Raji (cell line): ENCODE data around the gene CORO7.

Source experiments
- POLR2A ChIP-seq: IDR thresholded peaks from 2 replicates; pipeline ENCODE4 v1.6.1; 2011; ENCODE audit warnings: low read depth, low read length, control low read depth; ENCODE audit not compliant: insufficient read depth

CORO7 gene

GRCh38 chr16:4385066-4385788 lies 31.2 kb downstream of the CORO7 start:
- no peak for TF ChIP-seq POLR2A

- no peak for TF ChIP-seq POLR2A
Observed at GRCh38 chr16:4384509-4384942, 31.9 kb downstream of the CORO7 start.

DNA sequence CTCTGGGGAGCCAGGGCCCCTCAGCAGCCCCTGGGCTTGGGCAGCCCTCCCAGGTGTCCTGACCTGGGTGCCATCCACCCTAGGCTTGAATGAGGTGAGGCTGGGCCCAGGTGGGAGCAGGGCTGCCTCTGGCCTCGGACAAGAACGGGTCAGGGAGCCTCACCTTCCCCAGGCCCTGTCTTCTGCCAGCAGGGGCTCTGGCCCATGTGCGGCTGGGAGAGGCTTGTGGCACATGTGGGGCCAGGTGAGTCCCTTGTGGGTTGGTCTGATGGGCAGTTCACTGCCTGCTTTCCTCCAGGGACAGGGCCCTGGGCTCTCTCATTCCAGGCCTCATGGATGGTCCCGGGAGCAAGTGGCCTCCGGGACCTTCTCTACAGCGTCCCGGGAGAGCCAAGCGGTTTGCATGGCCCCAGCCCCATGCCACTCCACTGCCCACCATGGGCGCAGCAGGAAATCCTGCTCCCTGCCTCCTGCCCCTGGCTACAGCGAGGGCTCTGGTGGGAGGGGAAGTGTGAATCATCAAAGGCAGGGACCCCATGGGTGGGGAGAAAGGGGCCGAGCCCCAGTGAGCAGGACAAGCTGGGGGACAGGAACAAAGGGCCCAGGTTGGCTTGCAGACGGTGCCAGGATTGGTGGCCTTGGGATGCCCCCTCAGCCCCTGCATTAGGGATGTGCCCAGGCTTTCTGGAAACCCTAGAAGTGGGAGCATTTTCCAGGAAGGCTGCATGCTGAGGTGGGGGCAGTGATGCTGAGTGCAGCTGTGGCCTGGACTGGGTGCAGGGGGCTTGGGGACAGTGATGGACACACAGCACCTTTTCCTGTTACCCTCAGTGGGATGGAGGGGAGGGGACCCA lies 32.6 kb downstream of the CORO7 start:
- TF ChIP-seq POLR2A, result no peak

DNA sequence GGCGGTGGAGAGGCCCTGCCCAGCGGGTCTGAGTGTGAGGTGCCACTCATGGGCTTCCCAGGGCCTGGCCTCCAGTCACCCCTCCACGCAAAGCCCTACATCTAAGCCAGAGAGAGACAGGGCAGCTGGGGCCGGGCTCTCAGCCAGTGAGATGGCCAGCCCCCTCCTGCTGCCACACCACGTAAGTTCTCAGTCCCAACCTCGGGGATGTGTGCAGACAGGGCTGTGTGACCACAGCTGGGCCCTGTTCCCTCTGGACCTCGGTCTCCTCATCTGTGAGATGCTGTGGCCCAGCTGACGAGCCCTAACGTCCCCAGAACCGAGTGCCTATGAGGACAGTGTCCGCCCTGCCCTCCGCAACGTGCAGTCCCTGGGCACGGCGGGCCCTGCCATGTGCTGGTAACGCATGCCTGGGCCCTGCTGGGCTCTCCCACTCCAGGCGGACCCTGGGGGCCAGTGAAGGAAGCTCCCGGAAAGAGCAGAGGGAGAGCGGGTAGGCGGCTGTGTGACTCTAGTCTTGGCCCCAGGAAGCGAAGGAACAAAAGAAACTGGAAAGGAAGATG lies 33.5 kb downstream of the CORO7 start:
- no peak for TF ChIP-seq POLR2A

DNA sequence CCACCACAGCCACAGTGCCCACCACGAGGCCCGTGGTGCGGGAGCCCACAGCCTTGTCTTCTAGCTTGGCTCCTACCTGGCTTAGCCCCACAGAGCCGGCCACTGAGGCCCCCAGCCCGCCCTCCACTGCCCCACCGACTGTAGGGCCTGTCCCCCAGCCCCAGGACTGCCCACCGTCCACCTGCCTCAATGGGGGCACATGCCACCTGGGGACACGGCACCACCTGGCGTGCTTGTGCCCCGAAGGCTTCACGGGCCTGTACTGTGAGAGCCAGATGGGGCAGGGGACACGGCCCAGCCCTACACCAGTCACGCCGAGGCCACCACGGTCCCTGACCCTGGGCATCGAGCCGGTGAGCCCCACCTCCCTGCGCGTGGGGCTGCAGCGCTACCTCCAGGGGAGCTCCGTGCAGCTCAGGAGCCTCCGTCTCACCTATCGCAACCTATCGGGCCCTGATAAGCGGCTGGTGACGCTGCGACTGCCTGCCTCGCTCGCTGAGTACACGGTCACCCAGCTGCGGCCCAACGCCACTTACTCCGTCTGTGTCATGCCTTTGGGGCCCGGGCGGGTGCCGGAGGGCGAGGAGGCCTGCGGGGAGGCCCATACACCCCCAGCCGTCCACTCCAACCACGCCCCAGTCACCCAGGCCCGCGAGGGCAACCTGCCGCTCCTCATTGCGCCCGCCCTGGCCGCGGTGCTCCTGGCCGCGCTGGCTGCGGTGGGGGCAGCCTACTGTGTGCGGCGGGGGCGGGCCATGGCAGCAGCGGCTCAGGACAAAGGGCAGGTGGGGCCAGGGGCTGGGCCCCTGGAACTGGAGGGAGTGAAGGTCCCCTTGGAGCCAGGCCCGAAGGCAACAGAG lies 34.2 kb downstream of the CORO7 start:
- TF ChIP-seq POLR2A, result no peak

GRCh38 chr16:4381072-4381934 lies 35.1 kb downstream of the CORO7 start:
- TF ChIP-seq POLR2A, result no peak

DNA sequence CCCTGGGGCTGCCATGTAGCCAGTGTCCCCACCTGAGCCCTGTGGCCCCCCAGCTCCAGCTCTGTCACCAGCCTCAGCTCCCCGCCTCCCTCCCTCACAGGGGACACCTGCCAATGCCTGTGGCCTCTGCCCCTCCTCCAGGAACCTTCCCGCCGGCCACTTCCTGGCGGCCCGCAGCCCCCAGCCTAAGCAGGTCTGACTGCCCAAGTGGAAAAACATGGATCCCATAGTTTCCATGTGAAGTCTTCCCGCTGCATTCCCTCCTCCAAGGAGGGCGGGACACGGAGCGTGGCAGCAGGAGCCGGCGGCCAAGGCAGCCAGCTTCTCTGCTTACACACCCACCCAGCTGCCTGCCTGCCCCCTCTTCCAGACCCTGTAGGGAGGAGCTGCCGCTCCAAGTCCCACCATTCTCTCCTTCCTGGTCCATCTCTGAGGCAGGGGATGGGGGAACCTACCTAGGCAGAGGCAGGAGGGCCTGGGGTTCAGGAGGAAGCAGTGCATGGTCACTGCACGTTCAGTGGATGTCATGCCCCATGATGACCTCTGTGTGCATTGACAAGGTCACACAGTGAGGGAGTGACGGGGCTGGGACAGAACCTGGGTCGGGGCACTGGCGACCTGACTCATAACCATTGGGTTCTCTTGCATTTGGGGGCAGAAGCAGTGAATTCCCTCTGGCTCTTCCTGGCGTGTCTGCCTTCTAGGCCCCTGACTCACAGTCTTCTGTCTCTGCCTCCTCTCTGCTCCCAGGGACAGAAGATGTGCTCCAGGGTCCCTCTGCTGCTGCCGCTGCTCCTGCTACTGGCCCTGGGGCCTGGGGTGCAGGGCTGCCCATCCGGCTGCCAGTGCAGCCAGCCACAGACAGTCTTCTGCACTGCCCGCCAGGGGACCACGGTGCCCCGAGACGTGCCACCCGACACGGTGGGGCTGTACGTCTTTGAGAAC lies 36.0 kb downstream of the CORO7 start:
- TF ChIP-seq POLR2A, result no peak

GRCh38 chr16:4378999-4379690 lies 37.3 kb downstream of the CORO7 start:
- TF ChIP-seq POLR2A, result no peak

- no peak for TF ChIP-seq POLR2A
Observed at GRCh38 chr16:4378161-4378666, 38.2 kb downstream of the CORO7 start.

DNA sequence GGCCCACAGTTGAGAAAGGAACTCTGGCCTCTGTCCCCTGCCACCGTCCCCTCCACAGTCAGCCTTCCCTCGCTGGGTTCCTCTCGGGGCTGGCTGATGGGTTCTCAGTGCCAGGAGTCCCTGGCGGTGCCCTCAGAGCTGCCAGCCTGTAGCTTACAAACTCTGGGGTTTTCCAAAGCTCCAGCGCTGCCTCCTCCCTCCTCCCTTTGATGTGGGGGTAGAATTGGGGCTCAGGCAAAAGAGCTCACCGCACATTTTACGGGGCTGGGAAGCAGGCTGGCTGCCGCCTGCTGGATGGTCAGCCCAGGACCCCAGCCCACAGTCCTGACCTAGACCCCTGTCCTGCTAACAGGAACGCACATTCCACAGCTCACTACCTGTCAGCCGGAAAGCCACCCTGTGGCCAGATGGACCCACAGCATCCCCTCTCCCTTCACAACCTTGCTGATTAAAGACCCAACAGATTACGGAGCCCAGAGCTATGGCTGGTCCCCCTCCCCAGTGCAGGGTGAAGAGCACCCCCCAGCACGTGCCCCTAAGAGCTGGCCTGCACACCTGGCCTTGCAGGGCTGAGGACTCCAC lies 38.7 kb downstream of the CORO7 start:
- TF ChIP-seq POLR2A, result no peak

DNA sequence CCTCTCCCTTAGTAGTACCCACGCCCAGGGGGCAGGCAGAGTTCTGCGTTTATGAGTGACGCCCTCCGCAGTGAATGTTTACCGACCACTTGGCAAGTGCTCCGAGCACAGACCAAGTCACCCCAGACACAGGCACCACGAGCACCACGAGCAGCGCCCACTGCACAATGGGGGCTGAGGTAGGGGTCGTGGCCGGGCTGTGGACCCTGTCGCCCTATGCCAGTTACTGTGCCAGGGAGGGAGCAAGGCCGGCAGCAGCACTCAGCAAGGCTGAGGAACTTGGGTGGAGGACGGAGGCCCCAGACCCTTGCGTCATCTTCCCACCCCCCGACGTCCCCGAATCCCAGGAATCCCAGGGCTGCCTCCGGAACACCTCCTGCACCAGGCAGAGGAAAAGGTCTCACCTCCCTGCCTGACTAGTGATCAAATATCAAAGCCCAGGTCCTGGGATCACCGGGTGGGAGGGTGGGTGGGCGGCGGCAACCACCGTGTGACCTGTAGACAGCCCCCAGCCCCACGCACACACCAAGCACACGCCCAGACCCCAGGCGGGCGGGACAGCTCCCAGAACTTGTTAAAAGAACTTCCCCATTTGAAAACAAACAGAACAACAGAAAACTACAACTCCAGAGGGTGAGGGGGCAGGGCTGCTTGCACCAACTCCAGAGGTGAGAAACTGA lies 39.4 kb downstream of the CORO7 start:
- TF ChIP-seq POLR2A, result no peak
